Measurements from ENCODE around the gene CASZ1.

CASZ1 gene

DNA sequence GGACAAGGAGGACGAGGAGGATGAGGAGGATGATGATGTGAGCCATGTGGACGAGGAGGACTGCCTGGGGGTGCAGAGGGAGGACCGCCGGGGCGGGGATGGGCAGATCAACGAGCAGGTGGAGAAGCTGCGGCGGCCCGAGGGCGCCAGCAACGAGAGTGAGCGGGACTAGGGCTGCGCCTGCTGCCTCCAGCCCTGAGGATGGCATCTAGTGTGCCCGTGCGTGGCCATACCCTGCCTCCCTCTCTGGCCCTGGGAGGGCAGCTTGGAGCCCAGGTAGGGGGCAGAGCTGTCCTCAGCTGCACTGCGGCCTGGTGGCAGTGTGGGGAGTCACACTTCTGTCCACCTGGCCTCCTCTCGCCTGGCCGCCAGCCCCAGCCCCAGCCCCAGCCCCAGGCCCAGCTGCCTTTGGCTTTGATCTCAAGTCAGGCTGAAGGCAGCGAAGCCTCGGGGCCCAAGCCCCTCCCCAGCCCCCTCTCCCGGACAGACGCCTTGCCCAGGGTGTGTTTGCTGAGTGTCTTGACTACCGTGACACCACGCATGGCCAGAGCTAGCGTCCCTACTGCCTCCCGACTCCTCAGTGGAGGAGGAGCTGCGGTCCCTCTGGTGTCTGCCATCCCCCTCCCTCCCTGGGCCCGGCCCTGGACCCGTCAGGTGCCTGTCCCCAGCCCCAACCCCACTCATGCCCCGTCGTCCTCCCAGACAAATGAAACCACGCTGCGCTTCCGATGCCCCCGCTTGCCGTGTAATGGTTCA is 166.5 kb downstream of the CASZ1 start:
- Histone ChIP-seq H3K36me3 (ENCODE audit: low read length) (no peaks in the 10 kb centered on the region), H3K27ac (ENCODE audit: low read depth, low read length) (no peak overlapping the region), H3K4me2 (ENCODE audit: low read depth, low read length, poor library complexity, severe bottlenecking) (no peak overlapping the region), H2AFZ (ENCODE audit: low read depth, low read length, severe bottlenecking) (no peak overlapping the region), H4K20me1 (ENCODE audit: low read depth, low read length) (no peaks in the 10 kb centered on the region), H3K4me3 (ENCODE audit: insufficient read depth, low read length, poor library complexity, severe bottlenecking) (no peak overlapping the region), H3K9me3 (ENCODE audit: insufficient read depth, low read length) (no peaks in the 10 kb centered on the region), H3F3A (ENCODE audit: insufficient read depth) (no peaks in the 10 kb centered on the region), H3K79me2 (ENCODE audit: insufficient read depth, low read length) (no peaks in the 10 kb centered on the region), H3K9ac (ENCODE audit: low read length) (no peak overlapping the region), H3K27me3 (ENCODE audit: low read length) (no peaks in the 10 kb centered on the region), H3K9me2 (replicated peaks; ENCODE audit: insufficient read depth, low read length) (no peaks in the 10 kb centered on the region)
- TF ChIP-seq EZH2phosphoT487 (conservative IDR thresholded peaks at IDR 0.05; ENCODE audit: low read length): no peak
- TF ChIP-seq, protein P1, sequence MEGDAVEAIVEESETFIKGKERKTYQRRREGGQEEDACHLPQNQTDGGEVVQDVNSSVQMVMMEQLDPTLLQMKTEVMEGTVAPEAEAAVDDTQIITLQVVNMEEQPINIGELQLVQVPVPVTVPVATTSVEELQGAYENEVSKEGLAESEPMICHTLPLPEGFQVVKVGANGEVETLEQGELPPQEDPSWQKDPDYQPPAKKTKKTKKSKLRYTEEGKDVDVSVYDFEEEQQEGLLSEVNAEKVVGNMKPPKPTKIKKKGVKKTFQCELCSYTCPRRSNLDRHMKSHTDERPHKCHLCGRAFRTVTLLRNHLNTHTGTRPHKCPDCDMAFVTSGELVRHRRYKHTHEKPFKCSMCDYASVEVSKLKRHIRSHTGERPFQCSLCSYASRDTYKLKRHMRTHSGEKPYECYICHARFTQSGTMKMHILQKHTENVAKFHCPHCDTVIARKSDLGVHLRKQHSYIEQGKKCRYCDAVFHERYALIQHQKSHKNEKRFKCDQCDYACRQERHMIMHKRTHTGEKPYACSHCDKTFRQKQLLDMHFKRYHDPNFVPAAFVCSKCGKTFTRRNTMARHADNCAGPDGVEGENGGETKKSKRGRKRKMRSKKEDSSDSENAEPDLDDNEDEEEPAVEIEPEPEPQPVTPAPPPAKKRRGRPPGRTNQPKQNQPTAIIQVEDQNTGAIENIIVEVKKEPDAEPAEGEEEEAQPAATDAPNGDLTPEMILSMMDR (IDR thresholded peaks at IDR 0.05; ENCODE audit: insufficient read depth, low read length, poor library complexity, severe bottlenecking): no peak

DNA sequence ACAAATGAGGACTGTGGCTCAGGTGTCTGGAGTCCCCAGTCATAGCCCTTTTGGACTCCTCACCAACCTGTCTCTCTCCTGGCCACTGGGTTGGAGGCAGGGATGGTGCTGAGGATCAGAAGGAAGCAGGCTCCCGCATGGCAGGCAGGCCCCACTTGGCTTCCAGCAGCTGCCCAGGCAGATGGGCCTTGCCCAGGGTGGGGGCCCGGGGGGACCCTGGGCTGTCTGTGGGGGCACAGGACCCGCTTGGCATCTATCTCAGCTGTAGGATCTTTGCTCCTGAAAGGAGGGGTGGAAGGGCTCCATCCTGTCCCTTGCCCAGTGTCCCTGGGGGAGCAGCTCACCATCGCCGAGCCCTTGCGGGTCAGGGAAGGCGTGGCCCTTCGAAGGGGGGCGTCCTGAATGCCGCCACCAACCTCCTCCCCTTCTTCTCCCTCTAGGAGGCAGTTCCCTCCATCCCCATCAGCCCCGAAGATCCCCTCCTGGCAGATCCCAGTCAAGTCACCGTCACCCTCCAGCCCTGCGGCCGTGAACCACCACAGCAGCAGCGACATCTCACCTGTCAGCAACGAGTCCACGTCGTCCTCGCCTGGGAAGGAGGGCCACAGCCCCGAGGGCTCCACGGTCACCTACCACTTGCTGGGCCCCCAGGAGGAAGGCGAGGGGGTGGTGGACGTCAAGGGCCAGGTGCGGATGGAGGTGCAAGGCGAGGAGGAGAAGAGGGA is 167.2 kb downstream of the CASZ1 start:
- TF ChIP-seq EZH2phosphoT487 (conservative IDR thresholded peaks at IDR 0.05; ENCODE audit: low read length): no peak
- TF ChIP-seq, protein P1 (IDR thresholded peaks at IDR 0.05; ENCODE audit: insufficient read depth, low read length, poor library complexity, severe bottlenecking): no peak
- no peak overlapping the region for H3K4me3 ChIP-seq (ENCODE audit: insufficient read depth, low read length, poor library complexity, severe bottlenecking)
- no peak overlapping the region for H3K4me2 ChIP-seq (ENCODE audit: low read depth, low read length, poor library complexity, severe bottlenecking)
- H2AFZ ChIP-seq (ENCODE audit: low read depth, low read length, severe bottlenecking): no peak overlapping the region
- no peak overlapping the region for H3K9ac ChIP-seq (ENCODE audit: low read length)
- H4K20me1 ChIP-seq (ENCODE audit: low read depth, low read length): no peaks in the 10 kb centered on the region
- no peaks in the 10 kb centered on the region for H3F3A ChIP-seq (ENCODE audit: insufficient read depth)
- H3K9me2 ChIP-seq (replicated peaks; ENCODE audit: insufficient read depth, low read length): no peaks in the 10 kb centered on the region
- H3K36me3 ChIP-seq (ENCODE audit: low read length): no peaks in the 10 kb centered on the region
- H3K27ac ChIP-seq (ENCODE audit: low read depth, low read length): no peak overlapping the region
- H3K27me3 ChIP-seq (ENCODE audit: low read length): no peaks in the 10 kb centered on the region
- no peaks in the 10 kb centered on the region for H3K9me3 ChIP-seq (ENCODE audit: insufficient read depth, low read length)
- no peaks in the 10 kb centered on the region for H3K79me2 ChIP-seq (ENCODE audit: insufficient read depth, low read length)

DNA sequence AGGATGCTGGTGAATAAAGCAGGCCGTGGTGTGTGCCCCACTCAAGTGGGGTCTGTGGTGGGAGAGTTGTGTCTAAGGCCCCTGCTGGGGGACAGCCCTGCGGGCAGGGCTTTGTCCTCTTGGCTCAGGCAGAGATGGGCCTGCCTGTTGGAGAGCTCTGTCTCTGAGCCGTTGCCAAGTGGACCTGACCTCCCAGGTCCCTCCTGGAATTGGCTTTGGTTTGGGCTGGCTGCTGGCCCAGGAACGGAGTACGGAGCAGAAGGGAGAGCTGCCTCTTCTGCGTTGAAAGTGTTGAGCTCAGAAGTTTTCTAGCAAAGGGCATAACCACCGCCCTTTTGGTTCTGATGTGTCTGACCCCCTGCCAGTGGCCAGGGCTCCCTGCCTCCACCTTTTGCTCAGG is 167.8 kb downstream of the CASZ1 start:
- no peak overlapping the region for H3K27ac ChIP-seq (ENCODE audit: low read depth, low read length)
- H3K79me2 ChIP-seq (ENCODE audit: insufficient read depth, low read length): no peaks in the 10 kb centered on the region
- no peak overlapping the region for H3K4me2 ChIP-seq (ENCODE audit: low read depth, low read length, poor library complexity, severe bottlenecking)
- H4K20me1 ChIP-seq (ENCODE audit: low read depth, low read length): no peaks in the 10 kb centered on the region
- H3K9me3 ChIP-seq (ENCODE audit: insufficient read depth, low read length): no peaks in the 10 kb centered on the region
- no peaks in the 10 kb centered on the region for H3K9me2 ChIP-seq (replicated peaks; ENCODE audit: insufficient read depth, low read length)
- H3F3A ChIP-seq (ENCODE audit: insufficient read depth): no peaks in the 10 kb centered on the region
- H2AFZ ChIP-seq (ENCODE audit: low read depth, low read length, severe bottlenecking): no peak overlapping the region
- H3K36me3 ChIP-seq (ENCODE audit: low read length): no peaks in the 10 kb centered on the region
- H3K27me3 ChIP-seq (ENCODE audit: low read length): no peaks in the 10 kb centered on the region
- no peak overlapping the region for H3K9ac ChIP-seq (ENCODE audit: low read length)
- TF ChIP-seq, protein P1 (IDR thresholded peaks at IDR 0.05; ENCODE audit: insufficient read depth, low read length, poor library complexity, severe bottlenecking): no peak
- no peak for TF ChIP-seq EZH2phosphoT487 (conservative IDR thresholded peaks at IDR 0.05; ENCODE audit: low read length)
- H3K4me3 ChIP-seq (ENCODE audit: insufficient read depth, low read length, poor library complexity, severe bottlenecking): no peak overlapping the region
